ENCODE data around the gene SNX32.
"Not testable (repeated sequence)": the region's sequence is repeated elsewhere in the genome, so short reads cannot be mapped to it uniquely, and the experiment has no call there.

The SNX32 gene

GRCh38 chr11:65883058-65883761 lies 49.4 kb downstream of the SNX32 start:
- DNase-seq (ENCODE audit: low read depth in 3 of 3, low spot score in 1 of 3), result no peak

DNA sequence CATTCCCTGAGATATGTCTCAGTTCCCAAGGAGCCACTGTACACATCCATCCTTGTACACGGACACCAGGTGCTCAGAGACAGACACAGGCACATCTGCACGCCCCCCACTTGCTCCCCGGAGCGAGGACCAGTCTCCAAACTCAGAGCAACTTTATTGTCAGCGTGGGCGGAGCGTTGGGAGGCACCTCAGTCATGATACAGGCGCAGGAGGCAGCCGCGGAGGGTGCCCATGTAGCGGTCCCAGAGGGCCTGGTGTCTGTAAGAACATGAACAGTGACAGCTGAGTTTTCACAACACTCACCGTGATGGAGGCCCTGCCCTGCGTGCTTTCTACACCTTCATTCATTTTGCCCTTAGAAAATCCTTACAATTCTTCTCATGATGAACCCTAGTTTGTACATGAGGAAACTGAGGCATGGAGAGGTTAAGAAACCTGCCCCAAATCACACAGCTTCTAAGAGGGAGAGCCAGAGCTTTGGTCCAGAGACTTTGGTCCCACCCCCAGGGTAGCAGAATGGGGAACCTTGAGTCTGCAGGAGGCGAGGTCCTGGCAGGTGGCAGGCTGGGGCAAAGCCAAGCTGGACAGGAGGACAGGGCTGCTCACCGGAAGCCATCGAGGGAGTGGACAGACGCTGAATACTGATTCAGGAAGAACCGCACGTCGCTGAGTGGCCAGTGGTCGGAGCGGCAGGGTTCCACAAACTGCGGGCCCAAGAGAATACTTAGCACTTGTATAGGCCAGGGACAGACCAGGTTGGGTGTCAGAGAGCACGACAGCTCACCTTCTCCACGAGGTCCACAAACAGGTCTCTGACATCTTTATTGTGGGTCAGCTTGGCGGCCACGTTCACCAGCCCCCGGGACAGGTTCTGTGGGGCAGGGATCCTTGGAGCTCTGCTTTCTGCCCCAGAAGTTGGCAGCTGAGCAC lies 50.3 kb downstream of the SNX32 start:
- DNase-seq (ENCODE audit: low read depth in 3 of 3, low spot score in 1 of 3), result no peak

DNA sequence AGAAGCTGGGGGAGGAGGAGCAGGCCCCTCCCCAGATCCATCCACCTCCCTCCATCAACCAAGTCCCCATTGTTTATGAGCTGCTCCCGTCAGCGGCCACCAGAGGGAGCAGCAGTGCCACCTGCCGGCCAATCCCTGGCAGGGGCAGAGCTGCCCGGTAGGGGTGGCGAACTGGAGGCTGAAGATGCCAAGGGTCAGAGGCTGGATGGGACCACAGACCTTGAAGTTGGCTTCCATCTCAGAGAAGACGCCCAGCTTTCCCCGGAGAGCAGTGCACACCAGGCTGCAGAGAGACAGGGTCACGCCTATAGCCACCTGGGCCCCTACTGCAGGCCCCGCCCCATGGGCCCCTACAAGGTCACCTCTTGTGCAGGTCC lies 50.9 kb downstream of the SNX32 start:
- DNase-seq (ENCODE audit: low read depth in 3 of 3, low spot score in 1 of 3), result peak; percentile 47 to 77 (median 72)

GRCh38 chr11:65885231-65885630 lies 51.5 kb downstream of the SNX32 start:
- DNase-seq (ENCODE audit: low read depth in 3 of 3, low spot score in 1 of 3), result no peak

DNA sequence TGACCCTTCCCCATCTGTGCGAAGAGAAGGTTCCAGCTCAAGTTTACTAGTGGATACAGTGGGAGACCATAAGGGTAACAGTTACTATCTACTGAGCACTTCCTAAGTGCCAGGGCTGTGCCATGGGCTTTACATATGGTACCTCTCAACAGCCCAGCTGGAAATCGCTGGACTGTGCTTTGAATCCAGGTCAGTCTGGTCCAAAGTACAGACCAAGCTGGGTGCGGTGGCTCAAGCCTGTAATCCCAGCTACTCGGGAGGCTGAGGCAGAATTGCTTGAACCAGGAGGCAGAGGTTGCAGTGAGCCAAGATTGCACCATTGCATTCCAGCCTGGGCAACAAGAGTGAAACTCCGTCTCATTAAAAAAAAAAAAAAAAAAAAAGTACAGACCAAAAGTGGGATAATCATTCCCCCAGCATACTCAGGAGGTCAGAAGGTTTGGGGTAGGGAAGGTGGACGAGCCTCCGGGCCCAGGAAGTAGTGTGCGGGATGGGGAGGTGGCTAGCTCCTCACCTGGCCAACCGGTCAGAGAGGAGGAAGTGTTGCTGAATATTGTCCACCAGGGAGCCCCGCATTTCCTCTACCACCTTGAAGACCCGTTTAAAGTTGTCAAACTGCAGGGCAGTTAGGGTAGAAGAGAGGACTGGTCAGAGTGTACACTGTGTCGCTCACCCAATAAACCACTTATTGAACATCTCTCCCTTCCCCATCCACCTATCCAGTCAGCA lies 52.2 kb downstream of the SNX32 start:
- DNase-seq (ENCODE audit: low read depth in 3 of 3, low spot score in 1 of 3), result no peak

DNA sequence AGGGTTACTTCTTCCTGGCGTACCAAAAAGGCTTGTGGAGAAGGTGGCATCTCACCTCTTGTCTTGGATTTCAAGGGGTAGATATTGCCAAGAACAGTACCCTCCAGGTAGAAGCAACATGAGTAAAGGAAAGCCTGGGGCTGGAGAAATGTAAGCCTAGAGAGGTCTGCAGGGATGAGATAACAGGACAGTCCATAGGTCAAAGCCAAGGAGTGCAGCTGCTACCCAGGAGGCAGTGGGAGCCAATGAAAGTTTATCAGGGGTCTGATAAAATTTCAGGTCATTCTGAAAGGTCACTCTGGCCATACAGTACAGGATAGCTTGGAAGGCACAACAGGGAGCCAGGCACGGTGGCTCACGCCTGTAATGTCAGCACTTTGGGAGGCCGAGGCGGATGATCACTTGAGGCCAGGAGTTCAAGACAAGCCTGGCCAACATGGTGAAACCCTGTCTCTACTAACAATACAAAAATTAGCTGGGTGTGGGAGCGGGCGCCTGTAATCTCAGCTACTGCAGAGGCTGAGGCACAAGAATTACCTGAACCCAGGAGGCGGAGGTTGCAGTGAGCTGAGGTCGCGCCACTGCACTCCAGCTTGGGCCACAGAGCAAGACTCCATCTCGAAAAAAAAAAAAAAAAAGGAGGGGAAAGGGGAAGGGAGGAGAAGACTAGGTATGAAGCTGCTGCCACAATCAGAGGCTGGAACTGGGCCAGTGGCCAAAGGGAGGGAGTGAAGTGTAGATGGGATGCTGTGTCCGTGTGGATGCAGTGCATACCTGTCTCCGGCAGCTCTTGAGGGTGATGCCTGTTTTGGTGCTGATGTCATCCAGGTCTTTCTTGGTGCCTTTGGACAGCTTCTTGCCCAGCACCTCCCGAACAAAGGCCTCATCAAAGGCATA lies 53.3 kb downstream of the SNX32 start:
- DNase-seq (ENCODE audit: low read depth in 3 of 3, low spot score in 1 of 3), result no peak

DNA sequence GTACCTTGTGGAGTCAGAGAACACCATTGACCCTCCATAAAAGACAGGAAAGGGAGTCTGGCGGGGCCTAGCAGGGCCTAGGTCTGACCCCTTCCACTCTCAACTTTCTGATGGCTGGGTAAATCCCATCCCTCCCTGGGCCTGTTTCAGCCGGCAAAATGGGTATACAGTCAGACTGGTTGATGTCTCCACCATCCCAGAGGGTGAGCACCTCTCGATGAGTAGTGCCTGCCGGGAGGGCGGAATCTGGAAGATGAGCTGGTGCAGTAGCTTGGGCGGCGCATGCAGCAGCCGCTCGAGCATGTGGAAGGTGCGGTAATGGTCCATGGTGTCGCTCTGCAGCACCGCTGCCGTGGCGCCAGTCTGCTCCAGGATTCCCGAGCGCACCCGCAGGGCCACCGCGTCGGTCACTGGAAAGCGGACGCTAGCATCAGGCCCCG lies 54.0 kb downstream of the SNX32 start:
- no peak for DNase-seq (ENCODE audit: low read depth in 3 of 3, low spot score in 1 of 3)

DNA sequence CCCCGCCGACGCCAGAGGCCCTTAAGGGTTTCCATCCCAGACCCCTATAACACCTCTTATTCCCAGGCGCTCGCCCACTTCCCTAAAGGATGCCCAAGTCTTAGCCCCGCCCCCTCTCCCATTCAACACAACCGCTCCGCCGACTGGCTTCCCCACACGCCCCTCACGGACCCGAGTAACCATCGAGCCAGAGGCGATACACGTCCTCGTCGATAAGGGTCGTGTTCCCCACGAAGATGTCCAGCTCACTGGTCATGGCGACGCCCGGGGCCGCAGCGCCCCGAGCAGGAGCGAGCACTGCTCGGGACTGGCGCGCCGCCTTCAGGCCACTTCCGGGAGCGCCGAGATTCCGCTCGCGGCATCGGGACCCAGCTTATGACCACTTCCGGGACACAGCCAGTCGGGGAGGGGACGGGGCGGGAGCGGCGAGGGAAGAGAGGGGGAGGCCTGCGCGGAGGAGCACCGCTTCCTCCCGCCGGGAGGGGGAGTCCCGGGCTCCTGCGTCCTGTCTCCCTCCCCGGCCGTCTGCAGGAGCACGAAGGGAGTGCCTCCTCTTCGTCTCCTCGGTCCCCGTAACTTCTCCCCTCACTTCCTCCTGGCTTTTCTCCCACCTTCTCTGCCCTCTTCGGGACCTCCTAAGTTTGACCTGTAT lies 54.5 kb downstream of the SNX32 start, which contains the start of gene FIBP:
Gene FIBP, minus strand, starts transcription at position 309 of the 652 bp plus-strand sequence. Its CDS starts 53 bp downstream, at position 256.
- DNase-seq (ENCODE audit: low read depth in 3 of 3, low spot score in 1 of 3), result peak; percentile 90 to 93 (median 91)

GRCh38 chr11:65890324-65891218 lies 56.8 kb downstream of the SNX32 start, which contains the start of gene CCDC85B:
TSS of gene CCDC85B (plus strand) at chr11:65890673. CDS start at chr11:65890784, 111 bp downstream.
- peak; percentile 94 to 98 (median 98) for DNase-seq (ENCODE audit: low read depth in 3 of 3, low spot score in 1 of 3)

GRCh38 chr11:65891219-65892136 lies 57.7 kb downstream of the SNX32 start:
- peak in 1 of 3 donors; percentile 29 for DNase-seq (ENCODE audit: low read depth in 3 of 3, low spot score in 1 of 3)

DNA sequence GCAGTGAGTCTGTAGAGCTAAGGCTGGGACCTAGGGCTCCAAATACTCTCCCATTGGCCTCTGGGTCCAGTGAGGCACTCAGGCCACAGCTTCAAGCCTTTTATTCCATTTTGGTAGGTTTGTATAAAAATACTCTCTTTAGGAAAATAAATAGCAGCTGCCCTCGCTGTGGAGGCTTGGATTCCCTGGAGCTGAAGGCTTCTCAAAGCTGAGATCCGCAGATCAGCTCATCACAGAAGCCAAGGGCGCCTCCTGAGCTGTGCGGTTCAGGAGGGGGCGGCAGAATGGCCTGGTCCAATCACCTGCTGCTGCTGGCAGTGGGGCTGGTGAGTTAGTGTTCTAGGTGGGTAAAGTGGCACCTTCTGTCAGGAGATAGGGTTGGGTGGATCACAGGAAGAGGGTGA lies 58.4 kb downstream of the SNX32 start:
- not testable (repeated sequence) for DNase-seq (ENCODE audit: low read depth in 3 of 3, low spot score in 1 of 3)

DNA sequence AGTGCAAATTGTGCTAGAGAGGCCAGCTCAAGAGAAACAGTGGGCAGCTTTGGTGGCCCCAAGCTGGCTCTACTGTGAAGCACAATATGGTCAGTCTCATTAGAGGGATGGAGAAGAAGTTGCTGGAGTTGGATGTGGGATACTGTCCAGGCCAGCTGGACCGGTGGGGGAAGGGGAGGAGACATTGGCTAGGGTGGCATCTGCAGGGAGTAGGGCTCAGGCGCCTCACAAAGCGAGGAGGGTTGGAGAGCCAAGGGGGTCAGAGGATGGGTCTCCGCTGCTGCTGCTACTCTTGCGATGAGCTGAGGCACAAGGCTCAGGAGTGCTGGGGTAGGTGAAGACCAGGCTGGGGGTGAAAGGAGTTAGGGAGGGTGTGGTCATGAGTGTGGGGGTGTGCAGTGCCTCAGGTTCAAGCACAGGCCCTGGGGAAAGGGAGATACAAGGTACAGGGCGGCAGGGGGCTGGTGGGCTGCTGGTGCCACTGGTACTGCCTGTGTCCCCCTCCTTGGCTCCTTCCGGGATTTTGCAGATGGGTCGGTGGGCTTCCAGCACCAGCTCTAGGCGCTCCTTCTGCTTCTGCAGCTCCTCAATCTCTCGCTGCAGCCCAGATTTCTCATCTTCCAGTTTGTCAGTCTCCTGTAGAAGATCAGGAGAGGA lies 59.0 kb downstream of the SNX32 start:
- no peak for DNase-seq (ENCODE audit: low read depth in 3 of 3, low spot score in 1 of 3)

DNA sequence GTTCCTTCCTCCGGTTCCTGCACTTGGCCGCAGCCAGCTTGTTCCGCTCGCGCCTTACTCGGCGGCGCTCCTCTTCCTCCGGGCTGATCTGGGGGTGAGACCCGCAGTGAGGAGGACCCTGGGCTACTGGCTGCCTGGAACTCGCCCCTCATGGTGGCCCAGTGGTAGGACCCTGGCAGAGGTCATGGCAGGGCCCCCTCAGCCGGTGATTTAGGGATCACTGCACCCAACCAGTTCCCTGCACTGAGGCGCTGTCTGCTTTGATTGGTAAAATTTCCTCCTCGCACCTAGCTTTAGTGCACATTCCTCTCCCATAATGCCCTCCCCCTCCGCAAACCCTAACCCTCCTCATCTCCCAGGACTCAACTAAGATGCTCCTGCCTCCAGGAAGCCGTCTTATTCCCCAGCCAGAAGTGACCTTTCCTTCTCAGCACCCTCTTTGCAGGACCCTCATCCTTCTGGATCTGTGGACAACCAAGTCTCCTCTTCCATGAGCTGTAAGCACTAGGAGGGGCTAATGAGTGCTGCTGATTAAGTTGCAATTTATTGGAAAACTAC lies 60.4 kb downstream of the SNX32 start:
- no peak for DNase-seq (ENCODE audit: low read depth in 3 of 3, low spot score in 1 of 3)

DNA sequence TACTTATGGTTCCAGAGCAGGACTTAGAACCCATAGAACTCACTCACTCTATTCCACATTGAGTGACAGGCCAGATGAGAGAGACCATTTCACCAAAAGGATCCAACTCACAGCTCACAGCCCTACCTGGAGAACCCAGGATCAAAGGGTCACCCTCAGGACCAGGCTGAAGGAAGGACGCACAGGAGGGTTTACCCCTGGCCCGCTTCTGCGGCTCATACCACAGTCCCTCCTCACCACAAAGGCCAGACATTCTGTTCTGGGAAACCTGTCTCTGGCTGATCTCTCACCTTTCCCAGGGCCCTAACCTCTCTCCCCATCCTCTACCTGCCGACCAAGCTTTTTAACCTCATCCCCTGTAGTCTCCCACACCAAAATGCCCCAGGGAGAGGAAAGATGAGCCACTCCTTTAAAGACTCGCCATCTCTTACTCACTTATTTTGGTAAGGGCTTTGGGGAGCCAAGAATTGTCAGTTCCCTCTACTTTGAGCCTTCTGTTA lies 61.8 kb downstream of the SNX32 start:
- no peak for DNase-seq (ENCODE audit: low read depth in 3 of 3, low spot score in 1 of 3)

- no peak for DNase-seq (ENCODE audit: low read depth in 3 of 3, low spot score in 1 of 3)
Measured at GRCh38 chr11:65896034-65896999, 62.6 kb downstream of the SNX32 start.

Measured in stimulated activated CD4-positive, alpha-beta T cell treated with anti-CD3 and anti-CD28 coated beads, TNF-alpha, amount 100 ng/mL, for 1 hour (primary cell).